Globus pallidus (tissue), 1 donor: ENCODE data around the gene ABCC11.
A peak's percentile ranks its signal among the peaks of the same experiment; 100 is the strongest.
"Not testable (repeated sequence)": the region's sequence is repeated elsewhere in the genome, so short reads cannot be mapped to it uniquely, and the experiment has no call there.

Experiments used
- DNase-seq: peaks from one replicate; pipeline ENCODE4 v3.0.0-alpha.2; 2015; ENCODE audit warnings: low spot score

Gene ABCC11

DNA sequence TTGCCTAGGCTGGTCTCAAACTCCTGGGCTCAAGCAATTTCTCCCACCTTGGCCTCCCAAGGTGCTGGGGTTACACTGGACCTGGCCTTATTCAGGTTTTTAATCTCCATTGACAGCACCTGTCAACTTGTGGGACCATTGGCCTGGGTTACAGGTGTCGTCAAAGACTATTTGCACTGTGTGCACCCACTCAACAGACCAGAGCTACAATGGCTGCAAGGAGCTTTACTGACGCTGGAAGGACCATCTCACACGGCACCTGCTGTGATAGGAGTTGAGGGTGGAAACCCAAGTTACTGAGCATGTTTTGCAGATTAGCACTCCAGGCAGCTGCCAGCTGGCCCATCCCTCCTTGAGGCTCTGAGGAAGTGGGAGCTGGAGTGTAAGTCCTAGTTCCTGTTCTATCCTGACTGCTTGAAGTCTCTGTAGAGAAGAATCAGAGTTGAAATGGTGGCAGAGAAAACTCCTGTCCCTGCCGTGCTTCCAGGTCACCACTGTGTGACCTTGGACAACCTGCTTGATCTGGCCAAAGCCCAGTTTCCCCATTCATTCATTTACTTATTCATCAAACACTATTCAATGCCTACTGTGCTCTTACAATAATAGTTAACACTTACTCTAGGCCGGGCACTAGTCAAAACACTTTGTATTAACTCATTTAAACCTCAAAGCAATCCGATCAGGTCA is 45.7 kb downstream of the ABCC11 start:
- DNase-seq, result no peak

GRCh38 chr16:48197294-48197693 is 50.0 kb downstream of the ABCC11 start:
- no peak for DNase-seq

- DNase-seq, result no peak
Measured at GRCh38 chr16:48194828-48195556, 52.3 kb downstream of the ABCC11 start.

GRCh38 chr16:48193846-48194245 is 53.5 kb downstream of the ABCC11 start:
- DNase-seq, result no peak

DNA sequence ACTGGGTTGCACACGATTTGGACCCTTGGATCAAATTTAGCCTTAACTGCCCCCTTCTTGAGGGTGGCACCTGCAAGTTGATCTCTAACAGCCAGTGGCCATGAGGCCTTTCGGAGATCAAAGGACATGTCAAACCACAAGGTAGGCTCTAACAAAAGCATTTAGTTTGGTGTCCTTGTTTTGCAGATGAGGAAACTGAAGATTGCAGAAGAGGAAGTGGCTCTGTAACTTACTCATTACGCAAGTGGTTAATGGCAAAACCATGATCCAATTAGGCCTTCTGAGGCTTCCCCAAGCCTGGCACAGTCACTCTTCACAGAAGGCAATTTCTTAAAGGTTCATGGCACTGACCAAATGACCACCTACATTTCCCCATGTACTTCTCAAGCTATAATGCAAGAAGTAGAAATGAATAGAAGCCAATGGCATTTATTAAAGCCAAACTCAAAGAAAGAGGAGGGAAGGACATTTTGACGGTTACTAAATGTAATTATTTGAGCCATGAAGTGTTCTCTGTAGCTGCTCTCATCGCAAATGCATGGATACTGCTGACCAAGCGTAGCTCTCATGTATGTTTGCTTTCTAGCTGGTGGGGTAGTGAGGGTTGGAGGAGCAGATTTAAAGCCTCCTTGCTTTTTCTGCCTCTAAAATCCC is 58.8 kb downstream of the ABCC11 start:
- peak; percentile 15 for DNase-seq

DNA sequence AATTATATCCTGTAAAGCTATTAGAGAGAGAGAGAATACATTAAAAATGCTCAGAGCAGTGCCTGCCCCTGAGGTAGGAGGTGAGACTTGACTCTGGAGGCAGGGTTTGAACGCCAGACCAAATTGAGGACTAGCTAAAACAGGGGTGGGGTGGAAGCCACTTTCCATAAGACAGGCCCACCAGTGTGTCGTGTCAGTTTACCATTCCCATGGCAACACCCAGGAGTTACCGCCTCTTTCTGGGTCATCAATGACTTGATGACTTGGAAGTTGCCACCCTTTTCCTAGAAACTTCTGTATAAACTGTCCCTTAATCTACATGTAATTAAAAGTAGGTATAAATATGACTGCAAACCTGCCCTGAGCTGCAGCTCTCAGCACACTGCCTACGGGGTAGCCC is 59.6 kb downstream of the ABCC11 start:
- DNase-seq, result no peak

GRCh38 chr16:48184681-48185080 is 62.7 kb downstream of the ABCC11 start:
- no peak for DNase-seq

DNA sequence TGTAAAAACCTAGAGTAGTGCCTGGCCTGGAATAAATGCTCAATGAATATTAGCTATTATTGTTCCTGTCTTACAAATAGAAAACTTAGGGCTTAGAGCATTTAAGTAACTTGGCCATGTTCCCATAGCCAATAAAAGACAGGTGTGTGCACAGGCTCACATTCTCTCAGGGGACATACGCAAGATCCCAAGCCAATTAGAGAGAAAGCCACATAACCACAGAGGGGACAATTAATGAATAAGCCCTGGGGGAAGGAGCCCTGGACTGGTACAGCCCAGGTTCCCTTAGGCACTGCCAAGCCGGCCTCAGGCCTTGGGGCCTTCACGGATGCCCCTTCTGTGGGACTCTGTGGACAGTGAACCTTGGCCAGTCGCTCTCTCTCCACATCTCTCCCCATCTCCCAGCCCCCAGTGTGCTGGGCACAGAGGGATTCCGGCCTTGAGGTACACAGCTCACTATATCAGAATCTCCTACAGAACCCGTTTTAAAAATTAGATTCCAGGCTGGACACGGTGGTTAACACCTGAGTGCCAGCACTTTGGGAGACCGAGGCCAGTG is 64.3 kb downstream of the ABCC11 start:
- no peak for DNase-seq

GRCh38 chr16:48181746-48182520 is 65.4 kb downstream of the ABCC11 start:
- not testable (repeated sequence) for DNase-seq

- DNase-seq, result no peak
Measured at GRCh38 chr16:48180868-48181480, 66.4 kb downstream of the ABCC11 start.

GRCh38 chr16:48176635-48177408 is 70.5 kb downstream of the ABCC11 start:
- DNase-seq, result no peak

DNA sequence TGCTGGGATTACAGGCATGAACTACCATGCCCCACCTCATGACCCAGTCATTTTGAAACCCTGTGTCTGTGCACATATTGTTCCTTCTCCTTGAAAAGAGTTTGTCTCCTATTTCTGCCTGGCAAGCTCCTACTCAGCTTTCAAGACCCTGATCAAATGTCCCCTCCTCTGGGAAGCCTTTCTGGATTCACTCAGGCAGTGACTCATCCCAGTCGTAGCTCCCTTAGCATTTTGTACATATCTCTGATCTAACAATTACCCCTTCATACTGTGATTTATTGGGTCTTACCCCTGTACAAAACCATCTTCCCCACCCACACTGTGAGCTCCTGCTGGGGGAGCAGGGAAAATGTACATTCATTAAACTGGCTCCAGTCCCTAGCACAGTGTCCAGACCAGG is 73.5 kb downstream of the ABCC11 start:
- no peak for DNase-seq

DNA sequence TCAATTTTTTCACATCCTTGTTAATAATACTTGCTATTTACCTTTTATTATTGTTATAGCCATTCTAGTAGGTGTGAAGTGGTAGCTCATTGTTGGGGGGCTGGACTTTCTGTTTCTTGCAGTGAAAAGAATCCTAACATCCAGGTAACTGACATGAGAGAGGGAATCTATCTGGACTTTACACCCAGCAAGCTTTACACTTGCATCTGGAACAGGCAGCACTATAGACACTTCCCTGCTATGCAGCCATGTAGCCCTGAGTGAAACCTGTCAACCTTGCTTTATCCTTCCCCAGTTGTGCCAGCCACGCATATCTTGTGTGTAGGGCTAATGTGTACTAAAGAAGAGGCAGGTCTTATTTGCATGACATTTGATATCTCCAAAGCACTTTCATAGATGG is 74.7 kb downstream of the ABCC11 start:
- no peak for DNase-seq

GRCh38 chr16:48169896-48170295 is 77.4 kb downstream of the ABCC11 start:
- no peak for DNase-seq

GRCh38 chr16:48168075-48168474 is 79.3 kb downstream of the ABCC11 start:
- DNase-seq, result no peak

DNA sequence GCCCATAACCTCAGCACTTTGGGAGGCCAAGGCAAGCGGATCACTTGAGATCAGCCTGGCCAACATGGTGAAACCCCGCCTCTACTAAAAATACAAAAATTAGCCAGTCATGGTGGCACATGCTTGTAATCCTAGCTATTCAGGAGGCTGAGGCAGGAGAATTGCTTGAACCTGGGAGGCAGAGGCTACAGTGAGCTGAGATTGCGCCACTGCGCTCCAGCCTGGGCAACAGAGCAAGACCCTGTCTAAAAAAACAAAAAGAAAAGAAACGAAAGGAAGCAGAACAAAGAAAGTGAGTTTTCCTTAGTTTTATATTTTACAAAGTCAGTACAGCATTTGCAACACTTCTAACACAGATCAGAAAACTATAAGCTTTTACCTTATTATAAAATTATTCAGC is 80.7 kb downstream of the ABCC11 start:
- not testable (repeated sequence) for DNase-seq

DNA sequence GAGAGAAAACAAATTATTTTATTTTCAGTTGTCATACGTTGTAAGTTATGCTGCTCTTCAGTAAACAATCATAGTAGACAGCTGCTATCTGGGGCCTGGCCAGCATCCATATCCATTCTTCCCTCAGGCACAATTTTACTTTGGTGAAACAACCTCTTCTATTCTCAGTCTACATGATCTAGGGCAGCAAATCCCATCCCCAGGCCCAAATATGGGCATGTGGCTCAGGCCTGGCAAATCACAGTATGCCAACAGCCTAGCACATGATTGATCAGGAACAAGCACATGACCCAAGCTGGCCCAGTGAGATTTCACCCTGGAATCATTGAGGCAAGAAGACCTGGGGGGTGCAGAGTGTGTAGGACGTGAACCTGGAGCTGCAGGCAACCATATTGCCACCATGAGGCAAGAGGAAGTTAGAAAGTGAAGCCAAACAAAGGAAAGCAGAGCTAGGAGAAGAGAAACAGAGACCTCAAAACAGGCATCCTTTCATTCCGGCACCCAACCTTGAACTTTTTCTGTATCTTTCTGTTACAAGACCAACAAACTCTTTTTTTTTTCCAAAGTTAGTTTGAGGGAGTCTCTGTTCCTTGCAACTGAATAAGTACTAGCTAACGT is 81.3 kb downstream of the ABCC11 start:
- no peak for DNase-seq

DNA sequence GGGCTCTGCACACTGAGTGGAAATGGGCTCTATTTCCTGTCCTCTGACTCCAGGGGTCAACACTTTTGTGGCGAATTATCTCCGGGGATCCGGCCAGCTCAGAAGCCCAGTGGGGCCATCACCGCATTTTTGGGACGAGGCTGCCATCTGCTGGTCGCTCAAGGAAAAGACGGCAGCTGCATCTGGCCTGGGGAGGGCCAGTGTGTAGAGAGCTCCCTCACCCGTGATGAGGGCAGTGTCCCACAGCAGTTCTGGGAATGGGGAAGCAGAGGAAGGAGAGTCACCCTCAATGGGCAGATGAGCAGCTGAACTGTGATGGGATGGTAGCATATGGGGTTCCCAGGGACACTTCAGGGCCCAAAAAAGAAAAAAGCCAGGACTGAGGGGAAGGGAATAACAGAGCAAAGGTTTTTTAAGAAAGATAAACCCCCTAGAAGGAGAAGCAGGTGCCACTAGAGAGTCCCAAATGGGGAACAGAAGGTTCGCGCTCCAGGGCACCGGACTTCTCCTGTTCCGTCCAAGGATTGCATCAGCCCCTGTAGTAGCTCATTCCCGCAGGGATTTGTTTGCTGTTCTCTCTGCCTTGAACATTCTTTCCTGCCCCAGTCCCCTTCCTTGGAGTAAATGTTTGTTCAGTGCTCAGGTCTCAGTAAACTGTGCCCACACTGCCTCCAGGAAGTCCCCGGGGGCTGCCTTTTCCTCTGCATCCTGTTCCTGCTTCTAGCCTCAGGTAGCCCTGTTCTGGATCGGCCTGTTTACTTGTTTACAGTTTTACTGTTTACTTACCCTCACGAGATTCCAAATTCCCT is 82.2 kb downstream of the ABCC11 start:
- DNase-seq, result peak; percentile 57

GRCh38 chr16:48162839-48163410 is 84.4 kb downstream of the ABCC11 start:
- no peak for DNase-seq
